Left ventricle myocardium inferior (tissue), 1 donor: ENCODE results near the gene PHLDB1. TPM values are rescaled to one million over a fixed set of nuclear protein-coding genes. Genes with fewer than 3 reads are reported as not detected.
"Not testable (repeated sequence)": the region's sequence is repeated elsewhere in the genome, so short reads cannot be mapped to it uniquely, and the experiment has no call there.

Experiments
- DNase-seq: peaks from one replicate; pipeline ENCODE4 v3.0.0-alpha.2; 2020
- H3K27ac ChIP-seq: fragments of 200-600 bp; replicated peaks from 2 replicates; pipeline ENCODE4 v1.8.0; 2021
- H3K27me3 ChIP-seq: fragments of 200-600 bp; 2 replicates; pipeline ENCODE4 v1.8.0; 2021; ENCODE audit warnings: low read depth
- H3K36me3 ChIP-seq: fragments of 200-600 bp; 2 replicates; pipeline ENCODE4 v1.8.0; 2021
- H3K4me1 ChIP-seq: fragments of 200-600 bp; 2 replicates; pipeline ENCODE4 v1.8.0; 2021
- H3K4me3 ChIP-seq: fragments of 200-600 bp; 2 replicates; pipeline ENCODE4 v1.8.0; 2021; ENCODE audit warnings: mild to moderate bottlenecking, moderate library complexity
- H3K9me3 ChIP-seq: fragments of 200-600 bp; replicated peaks from 2 replicates; pipeline ENCODE4 v1.8.0; 2021
- intact Hi-C: fragments of 100-400 bp; cut with micrococcal nuclease; formaldehyde crosslinking; loops from one replicate; pipeline ENCODE4 v1.11.0; 2022
- total RNA-seq: library from RNA; stranded (reverse); fragmentation: NEBNext Ultra II Directional; extraction: Animal tissue kit (Norgen Biotek cat#: 25700); gene quantifications from one replicate; pipeline ENCODE4 v1.2.1, GENCODE V29; 2021
- TF ChIP-seq, protein P1 (sequence below): fragments of 200-600 bp; IDR thresholded peaks from 2 replicates; pipeline ENCODE4 v1.8.0; 2021; ENCODE audit warnings: antibody characterized with exemption, mild to moderate bottlenecking, borderline replicate concordance
- donor health status: DM: no; HTN: yes; CAD: no; lungs with severe emphysema.

Gene PHLDB1
- total RNA-seq, 1 donor from 2014 or later = 102 TPM

DNA sequence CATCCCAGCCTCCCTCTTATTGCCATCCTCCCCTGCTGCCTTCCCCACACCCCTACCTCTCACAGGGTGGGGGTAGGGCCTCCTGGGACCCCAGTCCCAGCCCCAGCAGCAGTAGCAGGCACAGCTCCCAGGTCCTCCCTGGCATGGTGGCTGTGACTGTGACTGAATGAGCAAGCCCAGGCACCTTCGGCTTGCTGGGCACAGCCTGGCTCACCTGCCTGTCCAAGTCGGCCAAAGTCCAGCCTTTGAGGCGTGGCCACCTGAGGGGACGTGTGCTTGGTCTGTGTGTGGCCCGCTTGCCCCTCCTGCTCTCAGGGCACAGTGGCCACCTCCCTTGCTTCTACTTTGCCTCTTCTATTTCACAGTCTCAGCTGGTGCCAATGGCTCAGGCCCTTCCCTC, 72.1 kb downstream of the PHLDB1 start, which contains the start of gene TREH:
TSS of gene TREH (minus strand) at position 168 of the 400 bp plus-strand sequence. CDS start at position 145, 23 bp downstream.
- no peak for DNase-seq
- Histone ChIP-seq H3K27me3 (no peaks in the 10 kb centered on the region), H3K4me3 (no peak within 1 kb of the TSS), H3K36me3 (no peaks in the 10 kb centered on the region), H3K9me3 (no peaks in the 10 kb centered on the region), H3K4me1 (no peaks in the 10 kb centered on the region), H3K27ac (no peak within 1 kb of the TSS)
- intact Hi-C loops = no loop called here
- TF ChIP-seq, protein P1, sequence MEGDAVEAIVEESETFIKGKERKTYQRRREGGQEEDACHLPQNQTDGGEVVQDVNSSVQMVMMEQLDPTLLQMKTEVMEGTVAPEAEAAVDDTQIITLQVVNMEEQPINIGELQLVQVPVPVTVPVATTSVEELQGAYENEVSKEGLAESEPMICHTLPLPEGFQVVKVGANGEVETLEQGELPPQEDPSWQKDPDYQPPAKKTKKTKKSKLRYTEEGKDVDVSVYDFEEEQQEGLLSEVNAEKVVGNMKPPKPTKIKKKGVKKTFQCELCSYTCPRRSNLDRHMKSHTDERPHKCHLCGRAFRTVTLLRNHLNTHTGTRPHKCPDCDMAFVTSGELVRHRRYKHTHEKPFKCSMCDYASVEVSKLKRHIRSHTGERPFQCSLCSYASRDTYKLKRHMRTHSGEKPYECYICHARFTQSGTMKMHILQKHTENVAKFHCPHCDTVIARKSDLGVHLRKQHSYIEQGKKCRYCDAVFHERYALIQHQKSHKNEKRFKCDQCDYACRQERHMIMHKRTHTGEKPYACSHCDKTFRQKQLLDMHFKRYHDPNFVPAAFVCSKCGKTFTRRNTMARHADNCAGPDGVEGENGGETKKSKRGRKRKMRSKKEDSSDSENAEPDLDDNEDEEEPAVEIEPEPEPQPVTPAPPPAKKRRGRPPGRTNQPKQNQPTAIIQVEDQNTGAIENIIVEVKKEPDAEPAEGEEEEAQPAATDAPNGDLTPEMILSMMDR = no peak

DNA sequence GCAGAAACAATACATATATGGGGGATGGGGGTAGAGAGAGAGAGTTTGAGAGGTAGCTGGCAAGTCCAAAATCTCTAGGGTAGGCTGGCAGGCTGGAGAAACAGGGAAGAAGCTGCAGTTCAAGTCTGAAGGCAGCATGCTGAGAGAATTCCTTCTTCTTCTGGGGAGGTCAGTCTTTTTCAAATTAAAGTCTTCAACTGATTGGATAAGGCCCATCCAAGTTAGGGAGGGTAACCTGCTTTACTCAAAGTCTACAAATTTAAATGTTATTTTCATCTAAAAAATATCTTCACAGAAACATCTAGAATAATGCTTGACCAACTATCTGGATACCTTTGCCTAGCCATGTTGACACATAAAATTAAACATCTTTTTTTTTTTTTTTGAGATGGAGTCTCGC, 75.0 kb downstream of the PHLDB1 start:
- intact Hi-C loops = no loop called here
- H3K36me3 ChIP-seq = no peaks in the 10 kb centered on the region
- TF ChIP-seq, protein P1 = no peak

DNA sequence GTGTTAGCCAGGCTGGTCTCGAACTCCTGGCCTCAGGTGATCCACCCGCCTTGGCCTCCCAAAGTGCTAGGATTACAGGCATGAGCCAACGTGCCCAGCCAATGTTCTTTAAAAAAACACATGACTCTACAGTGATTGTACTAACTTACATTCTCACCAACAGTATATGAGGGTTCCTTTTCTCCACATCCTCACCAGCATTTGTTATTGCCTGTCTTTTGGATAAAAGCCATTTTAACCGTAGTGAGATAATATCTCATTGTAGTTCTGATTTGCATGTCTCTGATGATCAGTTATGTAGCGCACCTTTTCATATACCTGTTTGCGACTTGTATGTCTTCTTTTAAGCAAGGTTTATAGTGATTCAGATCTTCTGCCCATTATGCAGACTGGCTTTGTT, 75.5 kb downstream of the PHLDB1 start:
- H3K9me3 ChIP-seq, H3K27me3 ChIP-seq, H3K4me1 ChIP-seq, H3K4me3 ChIP-seq, H3K27ac ChIP-seq, intact Hi-C loops, DNase-seq, H3K36me3 ChIP-seq: not testable (repeated sequence)

More for the DNA sequence above, 75.0 kb downstream of the PHLDB1 start:
- Histone ChIP-seq H3K9me3 (no peaks in the 10 kb centered on the region), H3K4me1 (no peaks in the 10 kb centered on the region), H3K27me3 (no peaks in the 10 kb centered on the region), H3K27ac (no peak overlapping the region), H3K4me3 (no peak overlapping the region)
- DNase-seq = no peak

DNA sequence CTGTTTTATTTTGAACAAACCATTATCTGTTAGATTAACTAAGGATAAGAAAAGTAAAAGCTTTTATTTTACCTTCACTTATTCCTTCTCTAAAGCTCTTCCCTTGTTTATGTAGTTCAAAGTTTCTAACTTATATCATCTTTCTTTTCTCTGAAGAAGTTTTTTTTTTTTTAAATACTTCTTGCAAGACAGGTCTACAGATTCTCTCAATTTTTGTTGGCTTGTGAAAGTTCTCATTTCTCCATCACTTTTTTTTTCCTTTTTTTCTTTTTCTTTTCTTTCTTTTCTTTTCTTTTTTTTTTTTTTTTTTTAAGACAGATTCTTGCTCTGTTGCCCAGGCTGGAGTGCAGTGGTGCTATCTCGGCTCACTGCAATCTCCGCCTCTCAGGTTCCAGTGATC, 76.8 kb downstream of the PHLDB1 start:
- TF ChIP-seq, protein P1 = no peak
- no peaks in the 10 kb centered on the region for H3K27me3 ChIP-seq
- H3K4me3 ChIP-seq = no peak overlapping the region
- H3K4me1 ChIP-seq = peaks cover 2% of the 10 kb centered on the region
- no peak for DNase-seq
- H3K27ac ChIP-seq = no peak overlapping the region
- no peaks in the 10 kb centered on the region for H3K9me3 ChIP-seq
- intact Hi-C loops = no loop called here
- H3K36me3 ChIP-seq = no peaks in the 10 kb centered on the region

DNA sequence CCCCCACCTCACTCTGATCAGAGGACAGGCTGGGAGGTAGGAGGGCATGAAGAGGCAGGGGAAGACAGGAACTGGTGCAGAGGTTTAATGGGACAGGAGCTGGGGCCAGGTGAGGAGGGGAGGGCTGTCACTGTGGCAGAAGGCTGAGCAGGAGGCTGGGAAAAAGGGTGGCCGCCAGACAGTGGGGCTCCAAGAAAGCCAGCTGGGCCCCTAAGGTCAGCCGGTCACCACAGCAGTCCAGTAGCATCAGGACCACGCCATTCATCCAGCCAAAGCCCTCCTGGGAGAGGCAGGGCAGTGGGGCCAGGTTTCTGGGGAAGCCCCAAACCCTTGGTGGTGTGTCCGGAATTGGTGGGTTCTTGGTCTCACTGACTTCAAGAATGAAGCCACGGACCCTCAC, 80.5 kb downstream of the PHLDB1 start:
- Histone ChIP-seq H3K36me3 (no peaks in the 10 kb centered on the region), H3K27me3 (no peaks in the 10 kb centered on the region), H3K4me1 (peaks cover 17% of the 10 kb centered on the region), H3K27ac (no peak overlapping the region), H3K9me3 (no peaks in the 10 kb centered on the region), H3K4me3 (no peak overlapping the region)
- intact Hi-C loops = no loop called here
- TF ChIP-seq, protein P1 = no peak
- no peak for DNase-seq

DNA sequence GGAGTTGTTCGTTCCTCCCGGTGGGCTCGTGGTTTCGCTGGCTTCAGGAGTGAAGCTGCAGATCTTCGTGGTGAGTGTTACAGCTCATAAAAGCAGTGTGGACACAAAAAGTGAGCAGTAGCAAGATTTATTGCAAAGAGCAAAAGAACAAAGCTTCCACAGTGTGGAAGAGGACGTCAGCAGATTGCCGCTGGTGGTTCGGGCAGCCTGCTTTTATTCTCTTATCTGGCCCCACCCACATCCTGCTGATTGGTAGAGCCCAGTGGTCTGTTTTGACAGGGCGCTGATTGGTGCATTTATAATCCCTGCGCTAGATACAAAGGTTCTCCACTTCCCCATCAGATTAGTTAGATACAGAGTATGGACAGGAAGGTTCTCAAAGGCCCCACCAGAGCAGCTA, 80.9 kb downstream of the PHLDB1 start:
- H3K27ac ChIP-seq, H3K36me3 ChIP-seq, intact Hi-C loops, H3K4me3 ChIP-seq, H3K27me3 ChIP-seq, H3K9me3 ChIP-seq, DNase-seq: not testable (repeated sequence)
- H3K4me1 ChIP-seq = peaks cover 17% of the 10 kb centered on the region
